ENCODE measurements around the gene FRMD8.
"Not testable (repeated sequence)": the region's sequence is repeated elsewhere in the genome, so short reads cannot be mapped to it uniquely, and the experiment has no call there.

The FRMD8 gene

GRCh38 chr11:65448074-65448417, 61.6 kb downstream of the FRMD8 start:
- no peaks in the 10 kb centered on the region for H3K4me1 ChIP-seq (ENCODE audit: control insufficient read depth, low read depth, low read length)

GRCh38 chr11:65448418-65449105, 62.1 kb downstream of the FRMD8 start:
- Histone ChIP-seq H3K36me3 (ENCODE audit: control insufficient read depth, low read depth, low read length) (no peaks in the 10 kb centered on the region), H3K4me1 (ENCODE audit: control insufficient read depth, low read depth, low read length) (no peaks in the 10 kb centered on the region), H3K27ac (ENCODE audit: low read length) (no peak overlapping the region), H3K4me3 (ENCODE audit: low read length) (no peak overlapping the region), H3K9ac (ENCODE audit: low read length) (no peak overlapping the region), H3K27me3 (ENCODE audit: control insufficient read depth, insufficient read depth, low read length) (peaks cover 7% of the 10 kb centered on the region), H3K9me3 (ENCODE audit: control insufficient read depth, low read depth, low read length) (no peaks in the 10 kb centered on the region)

More at GRCh38 chr11:65448074-65448417, 61.6 kb downstream of the FRMD8 start:
- H3K36me3 ChIP-seq (ENCODE audit: control insufficient read depth, low read depth, low read length) = no peaks in the 10 kb centered on the region
- peaks cover 2% of the 10 kb centered on the region for H3K27me3 ChIP-seq (ENCODE audit: control insufficient read depth, insufficient read depth, low read length)
- H3K4me3 ChIP-seq (ENCODE audit: low read length) = no peak overlapping the region
- H3K9ac ChIP-seq (ENCODE audit: low read length) = no peak overlapping the region
- no peaks in the 10 kb centered on the region for H3K9me3 ChIP-seq (ENCODE audit: control insufficient read depth, low read depth, low read length)
- H3K27ac ChIP-seq (ENCODE audit: low read length) = no peak overlapping the region

- H3K27me3 ChIP-seq (ENCODE audit: control insufficient read depth, insufficient read depth, low read length) = peaks cover 34% of the 10 kb centered on the region
- H3K27ac ChIP-seq (ENCODE audit: low read length); H3K9me3 ChIP-seq (ENCODE audit: control insufficient read depth, low read depth, low read length); H3K4me3 ChIP-seq (ENCODE audit: low read length); H3K4me1 ChIP-seq (ENCODE audit: control insufficient read depth, low read depth, low read length); H3K9ac ChIP-seq (ENCODE audit: low read length); H3K36me3 ChIP-seq (ENCODE audit: control insufficient read depth, low read depth, low read length): not testable (repeated sequence)
Measured at GRCh38 chr11:65451301-65451700, 64.9 kb downstream of the FRMD8 start.

- not testable (repeated sequence) for H3K4me3 ChIP-seq (ENCODE audit: low read length); H3K9me3 ChIP-seq (ENCODE audit: control insufficient read depth, low read depth, low read length); H3K36me3 ChIP-seq (ENCODE audit: control insufficient read depth, low read depth, low read length); H3K4me1 ChIP-seq (ENCODE audit: control insufficient read depth, low read depth, low read length); H3K27ac ChIP-seq (ENCODE audit: low read length); H3K9ac ChIP-seq (ENCODE audit: low read length)
- H3K27me3 ChIP-seq (ENCODE audit: control insufficient read depth, insufficient read depth, low read length) = peaks cover 44% of the 10 kb centered on the region
Measured at GRCh38 chr11:65452259-65452658, 65.8 kb downstream of the FRMD8 start.

- no peaks in the 10 kb centered on the region for H3K36me3 ChIP-seq (ENCODE audit: control insufficient read depth, low read depth, low read length)
- no peak overlapping the region for H3K4me3 ChIP-seq (ENCODE audit: low read length)
- H3K27me3 ChIP-seq (ENCODE audit: control insufficient read depth, insufficient read depth, low read length) = peaks cover 51% of the 10 kb centered on the region
- peaks cover 3% of the 10 kb centered on the region for H3K4me1 ChIP-seq (ENCODE audit: control insufficient read depth, low read depth, low read length)
- no peak overlapping the region for H3K9ac ChIP-seq (ENCODE audit: low read length)
- no peaks in the 10 kb centered on the region for H3K9me3 ChIP-seq (ENCODE audit: control insufficient read depth, low read depth, low read length)
- no peak overlapping the region for H3K27ac ChIP-seq (ENCODE audit: low read length)
Measured at GRCh38 chr11:65452806-65453490, 66.5 kb downstream of the FRMD8 start.

- Histone ChIP-seq H3K4me1 (ENCODE audit: control insufficient read depth, low read depth, low read length) (peaks cover 5% of the 10 kb centered on the region), H3K27ac (ENCODE audit: low read length) (no peak overlapping the region), H3K4me3 (ENCODE audit: low read length) (peak overlapping the region; percentile 42), H3K36me3 (ENCODE audit: control insufficient read depth, low read depth, low read length) (no peaks in the 10 kb centered on the region), H3K9me3 (ENCODE audit: control insufficient read depth, low read depth, low read length) (no peaks in the 10 kb centered on the region), H3K27me3 (ENCODE audit: control insufficient read depth, insufficient read depth, low read length) (peaks cover 64% of the 10 kb centered on the region), H3K9ac (ENCODE audit: low read length) (no peak overlapping the region)
Measured at GRCh38 chr11:65454311-65454695, 67.9 kb downstream of the FRMD8 start.

GRCh38 chr11:65454696-65455456, 68.4 kb downstream of the FRMD8 start:
- Histone ChIP-seq H3K4me1 (ENCODE audit: control insufficient read depth, low read depth, low read length) (peaks cover 6% of the 10 kb centered on the region), H3K4me3 (ENCODE audit: low read length) (peak overlapping the region; percentile 42), H3K27me3 (ENCODE audit: control insufficient read depth, insufficient read depth, low read length) (peaks cover 70% of the 10 kb centered on the region), H3K36me3 (ENCODE audit: control insufficient read depth, low read depth, low read length) (no peaks in the 10 kb centered on the region), H3K9me3 (ENCODE audit: control insufficient read depth, low read depth, low read length) (no peaks in the 10 kb centered on the region), H3K9ac (ENCODE audit: low read length) (no peak overlapping the region), H3K27ac (ENCODE audit: low read length) (no peak overlapping the region)

- no peak overlapping the region for H3K4me3 ChIP-seq (ENCODE audit: low read length)
- no peak overlapping the region for H3K27ac ChIP-seq (ENCODE audit: low read length)
- peaks cover 86% of the 10 kb centered on the region for H3K27me3 ChIP-seq (ENCODE audit: control insufficient read depth, insufficient read depth, low read length)
Measured at GRCh38 chr11:65456418-65456817, 70.0 kb downstream of the FRMD8 start.

GRCh38 chr11:65459552-65459951, 73.1 kb downstream of the FRMD8 start:
- no peak overlapping the region for H3K4me3 ChIP-seq (ENCODE audit: low read length)
- no peak overlapping the region for H3K9ac ChIP-seq (ENCODE audit: low read length)
- peaks cover 6% of the 10 kb centered on the region for H3K4me1 ChIP-seq (ENCODE audit: control insufficient read depth, low read depth, low read length)
- peaks cover 95% of the 10 kb centered on the region for H3K27me3 ChIP-seq (ENCODE audit: control insufficient read depth, insufficient read depth, low read length)
- H3K27ac ChIP-seq (ENCODE audit: low read length) = no peak overlapping the region
- no peaks in the 10 kb centered on the region for H3K9me3 ChIP-seq (ENCODE audit: control insufficient read depth, low read depth, low read length)
- H3K36me3 ChIP-seq (ENCODE audit: control insufficient read depth, low read depth, low read length) = no peaks in the 10 kb centered on the region

More at GRCh38 chr11:65456418-65456817, 70.0 kb downstream of the FRMD8 start:
- Histone ChIP-seq H3K4me1 (ENCODE audit: control insufficient read depth, low read depth, low read length) (peaks cover 6% of the 10 kb centered on the region), H3K9ac (ENCODE audit: low read length) (no peak overlapping the region), H3K9me3 (ENCODE audit: control insufficient read depth, low read depth, low read length) (no peaks in the 10 kb centered on the region), H3K36me3 (ENCODE audit: control insufficient read depth, low read depth, low read length) (no peaks in the 10 kb centered on the region)

Measured in iPS-18a (cell line).